Measurements from ENCODE around the gene COL4A4.

DNA sequence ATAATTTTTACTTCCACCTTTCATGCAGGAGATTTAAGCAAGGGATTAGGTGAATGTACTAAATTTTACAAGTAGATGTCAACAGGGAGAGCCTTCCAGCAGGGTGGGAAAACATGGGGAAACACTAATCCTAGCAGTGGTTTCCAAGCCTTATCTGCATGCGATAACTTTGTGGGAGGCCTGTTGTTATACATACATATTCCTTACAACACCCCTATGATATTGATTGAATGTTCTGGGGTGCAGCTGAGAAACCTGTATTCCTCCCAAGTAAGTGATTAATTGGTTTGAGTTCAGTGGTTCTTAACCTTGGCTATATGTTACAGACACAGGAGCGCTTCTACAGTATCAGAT lies 65.9 kb downstream of the COL4A4 start:
- TF ChIP-seq, protein P1, sequence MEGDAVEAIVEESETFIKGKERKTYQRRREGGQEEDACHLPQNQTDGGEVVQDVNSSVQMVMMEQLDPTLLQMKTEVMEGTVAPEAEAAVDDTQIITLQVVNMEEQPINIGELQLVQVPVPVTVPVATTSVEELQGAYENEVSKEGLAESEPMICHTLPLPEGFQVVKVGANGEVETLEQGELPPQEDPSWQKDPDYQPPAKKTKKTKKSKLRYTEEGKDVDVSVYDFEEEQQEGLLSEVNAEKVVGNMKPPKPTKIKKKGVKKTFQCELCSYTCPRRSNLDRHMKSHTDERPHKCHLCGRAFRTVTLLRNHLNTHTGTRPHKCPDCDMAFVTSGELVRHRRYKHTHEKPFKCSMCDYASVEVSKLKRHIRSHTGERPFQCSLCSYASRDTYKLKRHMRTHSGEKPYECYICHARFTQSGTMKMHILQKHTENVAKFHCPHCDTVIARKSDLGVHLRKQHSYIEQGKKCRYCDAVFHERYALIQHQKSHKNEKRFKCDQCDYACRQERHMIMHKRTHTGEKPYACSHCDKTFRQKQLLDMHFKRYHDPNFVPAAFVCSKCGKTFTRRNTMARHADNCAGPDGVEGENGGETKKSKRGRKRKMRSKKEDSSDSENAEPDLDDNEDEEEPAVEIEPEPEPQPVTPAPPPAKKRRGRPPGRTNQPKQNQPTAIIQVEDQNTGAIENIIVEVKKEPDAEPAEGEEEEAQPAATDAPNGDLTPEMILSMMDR (conservative IDR thresholded peaks at IDR 0.05; ENCODE audit: low read depth, low read length) = no peak
- no peak for TF ChIP-seq EZH2phosphoT487 (IDR thresholded peaks at IDR 0.05; ENCODE audit: borderline replicate concordance, low read length)
- no peak for TF ChIP-seq EZH2 (IDR thresholded peaks at IDR 0.05; ENCODE audit: low read length, unreplicated experiment)

Measured in PC-3 (cell line).